IPS-18c (cell line): ENCODE data around the gene MRPS12.
A peak's percentile ranks its signal among the peaks of the same experiment; 100 is the strongest.

Experiments
- H3K4me3 ChIP-seq: 2 replicates; pipeline ENCODE4 v1.7.0; 2013; ENCODE audit warnings: low read depth, mild to moderate bottlenecking, low read length, moderate library complexity; ENCODE audit not compliant: insufficient read depth
- H3K9me3 ChIP-seq: one replicate; pipeline ENCODE4 v1.6.1; 2013; ENCODE audit warnings: mild to moderate bottlenecking, low read length, moderate library complexity; ENCODE audit not compliant: control insufficient read depth, insufficient read depth

MRPS12 gene

DNA sequence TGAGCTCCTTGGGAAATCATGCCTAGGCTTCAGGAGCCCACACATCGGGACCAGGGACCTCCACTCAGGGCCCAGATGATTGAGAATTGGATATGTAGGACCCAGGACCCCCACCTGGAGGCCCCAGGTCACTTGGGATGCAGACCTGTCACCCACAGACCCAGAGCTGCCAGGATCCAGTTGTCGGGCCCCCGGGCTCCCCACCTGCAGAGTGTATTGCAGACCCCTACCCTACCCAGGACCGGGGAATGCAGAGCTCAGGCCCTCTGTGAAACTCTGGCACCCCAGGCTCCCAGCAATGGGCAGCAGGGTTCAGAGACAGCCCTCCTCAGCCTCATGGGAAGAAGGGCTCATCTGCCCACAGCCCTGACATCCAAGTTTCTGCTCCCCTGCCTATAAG is 25.1 kb upstream of the MRPS12 start:
- H3K9me3 ChIP-seq, result peaks cover 2% of the 10 kb centered on the region
- no peak overlapping the region for H3K4me3 ChIP-seq

DNA sequence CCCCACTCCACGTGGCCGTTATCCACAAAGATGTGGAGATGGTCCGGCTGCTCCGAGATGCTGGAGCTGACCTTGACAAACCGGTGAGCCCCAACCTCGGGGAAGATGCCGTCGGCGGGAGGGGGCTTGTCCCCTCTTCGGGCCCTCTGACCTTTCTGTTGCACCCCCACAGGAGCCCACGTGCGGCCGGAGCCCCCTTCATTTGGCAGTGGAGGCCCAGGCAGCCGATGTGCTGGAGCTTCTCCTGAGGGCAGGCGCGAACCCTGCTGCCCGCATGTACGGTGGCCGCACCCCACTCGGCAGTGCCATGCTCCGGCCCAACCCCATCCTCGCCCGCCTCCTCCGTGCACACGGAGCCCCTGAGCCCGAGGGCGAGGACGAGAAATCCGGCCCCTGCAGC is 23.5 kb upstream of the MRPS12 start:
- Histone ChIP-seq H3K9me3 (peaks cover 2% of the 10 kb centered on the region), H3K4me3 (no peak overlapping the region)

DNA sequence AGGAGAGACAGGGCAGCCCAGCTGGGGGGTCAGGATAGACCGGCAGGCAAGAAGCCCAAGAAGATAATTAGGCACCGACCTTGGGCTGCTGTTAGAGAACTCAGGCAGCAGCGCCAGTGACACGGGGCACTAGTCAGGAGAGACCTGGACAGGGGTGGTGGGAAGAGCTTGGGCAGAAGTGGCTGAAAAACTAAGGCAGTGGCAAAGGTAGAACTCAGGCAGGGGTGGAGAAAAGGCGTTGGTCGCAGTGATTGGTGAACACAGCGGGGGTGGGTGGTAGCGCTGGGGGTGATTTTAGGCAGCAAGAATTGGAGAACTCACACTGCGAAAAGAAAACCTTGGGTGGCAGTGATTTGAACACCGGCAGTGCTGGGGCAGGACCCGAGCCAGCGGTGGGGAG is 23.1 kb upstream of the MRPS12 start:
- Histone ChIP-seq H3K4me3 (no peak overlapping the region), H3K9me3 (peaks cover 2% of the 10 kb centered on the region)

DNA sequence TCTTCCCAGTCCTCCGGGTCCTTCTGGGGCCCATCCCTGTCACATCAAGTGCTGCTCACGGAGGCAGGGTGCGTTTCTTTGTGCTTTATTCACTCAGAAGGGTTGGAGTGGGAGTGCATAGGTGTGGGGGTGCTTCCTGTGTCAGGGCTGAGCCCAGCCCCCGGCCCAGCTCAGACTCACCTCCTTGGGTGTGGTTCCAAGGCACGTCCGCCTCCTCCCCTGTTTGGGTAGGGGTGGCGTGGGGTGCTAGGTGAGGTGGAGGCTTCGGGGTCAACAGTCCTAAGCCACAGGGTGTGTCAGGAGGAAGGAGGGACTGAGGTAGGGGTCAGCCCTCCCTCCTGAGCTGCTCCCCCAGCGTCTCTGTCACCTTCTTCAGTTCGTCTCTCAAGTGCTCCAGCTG is 21.8 kb upstream of the MRPS12 start:
- H3K9me3 ChIP-seq, result peaks cover 2% of the 10 kb centered on the region
- H3K4me3 ChIP-seq, result no peak overlapping the region

DNA sequence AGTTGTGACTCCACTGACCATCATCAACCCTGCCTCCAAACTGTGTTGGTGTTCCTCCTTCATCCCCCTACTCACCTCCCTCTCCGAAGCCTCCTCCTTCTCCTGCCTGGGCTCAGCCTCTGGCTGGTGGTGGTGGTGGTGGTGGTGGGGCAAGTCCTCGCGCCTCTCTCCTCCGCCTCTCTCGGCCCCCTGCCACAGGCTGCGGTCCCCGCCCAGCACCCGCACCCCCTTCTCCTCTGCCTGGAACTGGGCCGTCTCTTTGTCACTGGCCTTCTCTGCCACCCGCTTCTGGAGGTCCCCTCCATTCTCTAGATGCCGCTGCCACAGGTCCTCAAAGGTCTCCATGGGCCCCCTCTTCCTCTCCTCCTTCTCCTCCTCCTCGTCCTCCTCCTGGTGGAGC is 20.3 kb upstream of the MRPS12 start:
- Histone ChIP-seq H3K9me3 (peaks cover 2% of the 10 kb centered on the region), H3K4me3 (no peak overlapping the region)

DNA sequence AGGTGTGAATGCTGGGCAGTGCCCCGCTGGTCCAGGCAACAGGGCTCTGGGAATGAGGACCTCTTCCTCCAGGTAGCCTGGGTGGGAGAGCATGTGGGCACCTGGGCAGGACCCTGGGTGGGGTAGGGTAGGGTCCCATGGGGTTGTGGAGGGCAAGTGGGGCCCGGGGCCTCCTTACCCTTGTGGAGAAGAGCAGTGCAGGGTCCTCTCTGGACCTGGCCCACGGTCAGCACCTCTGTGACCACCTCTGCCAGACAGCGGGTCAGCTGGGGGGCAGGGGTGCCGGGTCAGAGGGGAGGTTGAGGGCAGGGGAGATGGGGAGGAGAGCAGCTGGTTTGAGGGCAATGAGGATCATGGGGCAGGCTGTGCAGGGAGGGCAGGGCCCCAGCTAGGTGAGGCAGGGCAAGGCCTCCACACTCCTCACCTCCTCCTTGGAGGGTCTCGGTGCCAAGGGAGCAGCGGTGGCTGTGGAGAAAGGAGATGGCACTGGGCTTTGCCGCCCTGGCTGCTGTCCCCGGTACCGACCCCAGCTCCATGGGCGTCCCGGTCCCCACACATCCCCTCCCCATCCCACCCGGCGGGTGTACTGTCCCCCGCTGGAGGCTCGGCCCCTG is 19.2 kb upstream of the MRPS12 start:
- Histone ChIP-seq H3K9me3 (no peaks in the 10 kb centered on the region), H3K4me3 (peak overlapping the region; percentile 15; the same call in 1 of the 2 replicates)

DNA sequence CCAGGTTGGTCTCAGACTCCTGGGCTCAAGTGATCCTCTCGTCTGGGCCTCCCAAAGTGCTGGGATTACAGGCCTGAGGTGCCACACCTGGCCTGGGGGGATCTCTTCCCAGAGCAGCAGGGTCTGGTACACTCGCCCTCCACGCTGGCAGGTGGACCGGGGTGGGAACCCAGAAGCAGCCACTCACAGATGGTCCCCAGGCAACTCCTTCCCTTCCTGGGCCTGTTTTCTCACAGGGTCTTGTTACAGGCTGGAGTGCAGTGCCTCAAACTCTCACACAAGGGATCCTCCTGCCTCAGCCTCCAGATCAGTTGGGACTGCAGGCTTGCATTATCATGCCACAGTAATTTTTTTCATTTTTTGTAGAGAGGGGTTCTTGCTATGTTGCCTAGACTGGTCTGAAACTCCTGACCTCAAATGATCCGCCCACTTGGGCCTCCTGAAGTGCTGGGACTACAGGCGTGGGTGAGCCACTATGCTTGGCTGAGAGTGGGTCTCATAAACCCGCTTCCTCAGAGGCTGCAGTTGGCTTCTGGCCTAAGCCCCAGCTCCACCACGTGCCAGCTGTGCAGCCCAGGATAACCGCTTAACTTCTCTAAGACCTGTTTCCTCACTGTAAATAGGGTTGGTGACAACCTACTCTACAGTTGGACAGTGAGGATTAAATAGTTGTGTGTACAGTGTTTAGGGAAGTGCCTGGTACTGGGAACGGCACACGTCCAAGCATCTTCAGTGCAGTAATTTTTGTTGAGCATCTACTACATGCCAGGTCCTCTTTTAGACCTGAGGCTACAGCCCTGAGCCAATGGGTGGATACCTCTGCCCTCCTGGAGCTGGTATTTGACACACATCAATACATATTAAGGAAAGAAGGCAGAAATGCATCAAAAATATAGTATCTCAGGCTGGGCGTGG is 17.9 kb upstream of the MRPS12 start:
- H3K4me3 ChIP-seq, result no peak overlapping the region
- H3K9me3 ChIP-seq, result no peaks in the 10 kb centered on the region

DNA sequence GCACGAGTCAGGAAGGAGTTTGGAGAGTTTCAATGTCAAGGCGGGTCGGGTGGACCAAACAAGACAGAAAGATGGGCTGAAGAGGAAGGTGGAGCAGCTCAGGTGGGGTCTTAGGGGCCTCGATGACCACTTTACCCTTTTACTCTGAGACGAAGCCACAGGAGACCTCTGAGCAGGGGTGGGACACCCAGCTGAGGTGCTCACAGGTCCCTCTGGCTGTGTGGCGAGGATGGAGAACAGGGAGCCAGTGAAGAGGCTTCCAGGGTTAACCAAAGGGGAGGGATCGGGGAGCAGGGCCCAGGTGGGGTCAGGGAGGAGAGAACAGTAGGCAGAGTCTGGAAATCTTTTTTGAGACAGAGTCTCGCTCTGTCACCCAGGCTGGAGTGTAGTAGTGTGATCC is 16.8 kb upstream of the MRPS12 start:
- H3K4me3 ChIP-seq, result no peak overlapping the region
- H3K9me3 ChIP-seq, result no peaks in the 10 kb centered on the region

DNA sequence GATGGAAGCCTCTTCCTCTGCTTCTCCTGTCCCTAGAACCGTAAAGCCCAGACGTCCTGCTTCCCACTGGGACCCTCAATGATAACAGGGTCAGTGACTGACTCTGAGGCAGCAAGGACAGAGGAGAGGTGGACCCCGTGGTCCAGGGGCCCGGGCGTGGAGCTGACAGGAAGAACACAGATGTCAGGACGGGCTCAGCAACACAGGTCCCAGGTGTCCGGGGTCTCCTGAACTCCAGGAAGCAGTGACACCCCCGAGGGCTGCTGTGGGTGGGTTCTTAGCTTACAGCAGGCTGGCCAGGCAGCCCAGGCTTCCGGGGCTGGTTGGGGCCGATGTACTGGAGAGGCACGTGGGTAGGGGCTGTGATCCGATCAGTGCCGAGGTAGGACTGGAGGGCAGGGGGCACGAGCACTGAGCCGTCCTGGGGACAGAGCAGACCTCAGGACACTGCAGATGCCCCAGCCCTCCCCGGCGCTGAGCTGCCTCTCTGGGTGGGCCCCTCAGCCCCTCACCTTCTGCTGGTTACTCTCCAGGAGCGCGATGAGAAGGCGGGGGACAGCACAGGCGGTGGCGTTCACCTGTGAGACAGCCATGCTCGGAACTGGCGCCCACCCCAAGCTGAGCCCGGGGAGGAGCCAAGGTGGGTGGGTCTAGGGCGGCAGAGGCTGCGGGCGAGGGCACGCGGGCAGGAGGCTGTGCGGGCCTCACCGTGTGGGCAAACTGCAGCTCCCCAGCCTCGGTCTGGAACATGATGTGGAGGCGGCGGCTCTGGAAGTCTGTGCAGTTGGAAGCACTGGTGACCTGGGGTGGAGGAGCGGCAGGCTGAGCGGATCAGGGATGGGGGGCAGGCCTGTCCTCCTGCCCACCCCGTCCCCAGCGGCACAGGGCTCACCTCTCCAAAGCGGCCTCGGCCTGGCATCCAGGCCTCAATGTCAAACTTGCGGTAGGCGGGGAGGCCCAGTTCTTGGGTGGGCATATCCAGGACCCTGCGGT is 15.1 kb upstream of the MRPS12 start:
- no peak overlapping the region for H3K4me3 ChIP-seq

DNA sequence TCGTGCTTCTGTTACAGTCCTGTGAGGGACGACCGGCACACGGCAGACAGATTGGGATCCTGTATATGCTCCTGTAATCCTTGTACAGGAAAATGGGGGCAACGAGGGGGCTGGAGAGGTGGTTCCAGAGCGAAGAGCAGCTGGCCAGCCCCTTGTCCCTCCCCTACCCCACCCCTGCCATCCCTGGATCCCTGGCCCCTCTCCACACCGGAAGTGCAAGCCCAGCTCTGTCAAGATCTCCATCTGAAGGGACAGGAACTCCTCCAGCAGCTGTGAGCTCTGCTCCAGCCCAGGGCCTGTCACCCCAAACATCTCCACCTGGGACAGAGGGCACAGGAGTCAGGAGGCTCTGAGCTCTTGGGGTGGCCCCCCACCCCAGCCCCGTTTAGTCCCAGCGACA is 13.2 kb upstream of the MRPS12 start:
- no peak overlapping the region for H3K4me3 ChIP-seq
- no peaks in the 10 kb centered on the region for H3K9me3 ChIP-seq

More for the DNA sequence above, 15.1 kb upstream of the MRPS12 start:
- H3K9me3 ChIP-seq, result no peaks in the 10 kb centered on the region

DNA sequence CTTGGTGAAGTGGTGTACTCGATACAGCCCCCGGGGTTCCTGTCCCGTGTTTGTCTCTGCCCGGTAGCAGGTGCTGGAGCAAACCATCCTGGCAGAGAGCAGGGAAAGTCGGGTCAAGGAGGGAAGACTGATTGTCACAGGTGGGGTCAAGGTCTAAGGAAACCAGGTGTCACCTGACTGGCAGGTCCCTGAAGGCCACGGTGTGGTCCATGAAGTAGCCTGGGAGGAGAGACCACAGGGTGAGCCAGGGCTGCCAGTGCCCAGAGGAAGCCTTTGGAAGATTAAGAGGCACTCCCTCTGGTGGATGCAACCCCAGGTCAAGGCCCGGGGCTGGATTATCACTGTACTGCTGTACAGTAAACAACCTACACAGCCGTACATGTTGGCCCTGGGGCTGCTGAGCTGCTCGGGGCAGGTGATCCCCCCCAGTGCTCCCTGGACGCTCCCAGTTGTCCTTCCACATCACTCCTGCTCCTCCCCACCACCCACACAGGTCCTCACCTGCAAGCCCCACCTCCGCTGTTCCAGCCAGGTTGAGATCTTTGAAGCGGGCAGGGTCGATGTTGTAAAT is 12.7 kb upstream of the MRPS12 start:
- Histone ChIP-seq H3K4me3 (no peak overlapping the region), H3K9me3 (no peaks in the 10 kb centered on the region)

DNA sequence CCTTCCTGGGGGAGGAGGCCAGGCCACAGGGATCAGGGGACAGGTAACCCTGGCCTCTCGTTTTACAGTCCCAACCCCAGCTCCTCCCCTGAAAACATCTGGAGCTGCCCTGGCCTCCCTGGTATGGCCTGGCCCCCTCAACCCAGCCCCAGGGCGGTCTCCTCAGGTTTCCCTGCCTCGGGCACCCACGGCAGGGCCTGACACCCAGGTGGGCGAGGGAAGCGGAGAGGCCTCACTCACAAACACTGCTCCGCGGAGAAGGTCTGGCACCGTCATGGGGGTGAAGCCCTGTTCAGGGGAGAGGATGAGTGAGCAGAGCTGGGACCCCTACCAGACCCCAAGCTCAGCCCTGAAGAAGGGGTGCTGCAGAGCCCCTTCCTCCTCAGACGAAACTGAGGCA is 12.2 kb upstream of the MRPS12 start:
- no peak overlapping the region for H3K4me3 ChIP-seq
- H3K9me3 ChIP-seq, result no peaks in the 10 kb centered on the region

DNA sequence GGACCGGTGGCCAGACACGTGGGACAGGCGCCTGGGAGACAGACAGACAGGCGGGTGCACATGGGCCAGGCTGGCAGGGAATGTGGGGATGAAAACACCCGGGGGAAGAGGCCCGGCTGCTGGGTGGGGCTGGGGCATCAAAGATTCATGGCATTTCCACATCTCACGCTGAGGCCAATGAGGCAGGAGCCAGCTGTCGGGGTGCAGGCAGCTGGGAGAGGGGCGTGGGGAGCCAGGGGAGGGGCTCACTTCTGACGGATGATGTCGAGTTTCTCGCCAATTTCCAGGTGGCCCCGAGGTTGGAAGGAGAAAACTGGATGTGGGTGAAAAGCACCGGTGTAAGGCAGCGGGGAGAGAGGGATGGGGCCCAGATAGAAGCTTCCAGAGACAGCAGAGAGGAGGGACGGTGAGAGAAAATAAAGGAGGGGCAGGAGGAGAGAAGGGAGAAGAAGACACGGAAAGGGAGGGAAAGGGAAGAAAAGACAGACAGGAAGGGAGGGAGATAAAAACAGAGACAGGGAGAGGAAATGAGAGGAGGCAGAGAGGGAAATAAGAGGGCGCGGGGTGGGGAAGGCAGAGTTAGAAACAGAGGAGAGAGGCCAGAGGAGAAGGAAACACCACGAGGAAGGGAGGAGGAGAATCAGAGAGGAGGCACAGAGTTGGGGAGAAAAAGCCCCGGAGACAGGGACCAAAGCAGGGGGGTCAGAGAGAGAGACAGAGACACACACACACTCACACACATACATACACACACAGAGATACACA is 10.7 kb upstream of the MRPS12 start:
- Histone ChIP-seq H3K4me3 (no peak overlapping the region), H3K9me3 (peaks cover 2% of the 10 kb centered on the region)

DNA sequence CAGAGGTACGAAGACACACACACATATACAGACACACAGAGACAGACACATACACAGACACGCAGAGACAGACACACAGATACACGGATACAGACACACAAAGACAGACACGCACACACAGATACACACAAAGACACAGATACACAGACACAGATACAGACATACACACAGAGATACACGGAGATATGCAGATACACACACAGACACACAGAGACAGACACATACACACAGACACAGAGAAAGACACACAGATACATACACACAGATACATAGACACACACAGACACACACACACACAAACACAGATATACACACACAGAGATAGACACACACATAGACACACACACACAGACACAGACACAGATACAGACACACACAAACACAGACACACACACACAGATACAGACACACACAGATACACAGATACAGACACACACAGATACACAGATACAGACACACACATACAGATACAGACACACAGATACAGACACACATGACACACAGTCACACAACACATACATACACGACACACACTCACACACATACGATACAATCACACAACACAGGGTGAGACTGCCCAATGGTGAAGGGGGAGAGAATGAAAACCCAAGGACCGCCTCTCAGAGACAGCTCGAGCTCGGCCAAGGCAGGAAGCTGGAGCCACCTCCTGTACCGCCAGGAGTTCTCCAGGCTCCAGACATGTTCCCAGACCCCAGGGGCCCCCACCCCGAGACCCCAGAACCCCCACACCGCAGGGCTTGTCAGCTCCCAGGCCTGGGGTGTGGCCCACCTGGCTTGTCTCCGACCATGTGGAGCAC is 9.9 kb upstream of the MRPS12 start:
- peaks cover 2% of the 10 kb centered on the region for H3K9me3 ChIP-seq
- H3K4me3 ChIP-seq, result no peak overlapping the region

DNA sequence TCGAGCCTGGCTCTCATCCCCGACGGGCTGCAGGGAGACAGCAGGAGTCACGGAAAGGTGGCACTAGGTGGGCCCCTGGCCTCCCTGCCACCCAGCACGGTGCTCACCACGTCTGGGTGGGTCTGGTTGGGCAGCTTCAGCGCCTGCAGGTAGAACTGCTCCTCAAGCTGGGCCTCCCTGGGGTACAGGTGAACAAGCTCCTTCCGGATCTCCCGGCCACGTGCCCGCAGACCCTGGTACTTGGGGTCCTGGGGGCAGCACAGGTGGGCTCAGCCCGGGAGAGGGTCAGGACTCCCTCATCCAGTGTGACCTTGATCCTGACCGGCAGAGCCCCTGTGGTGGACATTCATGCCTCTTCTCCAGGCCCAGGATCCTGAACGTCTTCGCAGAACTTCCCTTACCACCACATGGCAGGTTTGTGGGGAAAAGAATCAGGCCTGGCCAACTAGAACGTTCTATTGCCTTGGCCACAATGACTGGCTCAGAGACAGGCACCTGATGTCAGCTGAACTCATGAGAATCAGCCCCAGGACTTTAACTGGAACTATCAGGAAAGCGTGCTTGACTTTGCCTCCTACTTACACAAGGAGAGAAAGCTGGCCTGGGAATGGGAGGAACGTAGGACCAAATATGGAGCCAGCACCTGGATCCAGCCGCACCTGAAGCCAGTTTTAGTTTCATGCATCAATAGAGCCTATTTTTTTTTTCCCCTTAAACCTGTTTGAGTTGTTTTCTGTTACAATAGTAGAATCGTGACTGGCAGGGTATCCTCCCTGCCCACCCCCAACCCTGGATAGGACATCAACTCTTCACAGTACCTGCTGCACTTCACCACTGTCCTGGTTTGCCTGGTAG is 9.1 kb upstream of the MRPS12 start:
- peaks cover 2% of the 10 kb centered on the region for H3K9me3 ChIP-seq
- H3K4me3 ChIP-seq, result no peak overlapping the region
